IMR-90 (cell line): Measurements from ENCODE around the gene PADI6. TPM values are rescaled to one million over a fixed set of nuclear protein-coding genes. Genes with fewer than 3 reads are reported as not detected.

Experiments
- ATAC-seq: fragments of 200-7000 bp; cut with Tn5 transposase; 2 replicates; pipeline ENCODE4 v1.9.1; 2020; ENCODE audit warnings: low read depth, mild to moderate bottlenecking, moderate library complexity
- BruUV-seq: library from RNA; stranded (reverse); fragments of 400-500 nt; replicated peaks from 2 replicates; lab custom pipeline; 2021; lab: Mats Ljungman, UMichigan
- CTCF ChIA-PET: fragments of 300-600 bp; formaldehyde crosslinking; extraction: SDS; loops from one replicate; lab custom pipeline; 2021; ENCODE audit warnings: antibody characterized with exemption; lab: Yijun Ruan, JAX
- POLR2A ChIA-PET: fragments of 300-600 bp; sonication (Branson Sonifier 250); formaldehyde crosslinking; loops from one replicate; lab custom pipeline; 2022; ENCODE audit warnings: antibody characterized with exemption; ENCODE audit not compliant: unreplicated experiment; lab: Charles Lee
- DNase-seq: peaks from one replicate; pipeline ENCODE4 v3.0.0; 2013
- H2AFZ ChIP-seq: replicated peaks from 2 replicates; pipeline ENCODE3; 2013; ENCODE audit warnings: low read length, mild to moderate bottlenecking; ENCODE audit not compliant: poor library complexity
- H2AK5ac ChIP-seq: 2 replicates; pipeline ENCODE4 v1.6.1; 2013; ENCODE audit warnings: low read depth, low read length, inconsistent platforms
- H2AK9ac ChIP-seq: replicated peaks from 2 replicates; pipeline ENCODE3; 2013; ENCODE audit warnings: mild to moderate bottlenecking, low read depth, low read length, moderate library complexity; ENCODE audit not compliant: poor library complexity
- H2BK120ac ChIP-seq: 2 replicates; pipeline ENCODE4 v1.6.1; 2013; ENCODE audit warnings: low read depth, low read length, inconsistent platforms
- H2BK15ac ChIP-seq: 3 replicates; pipeline ENCODE4 v1.6.1; 2013; ENCODE audit warnings: low read depth, low read length, inconsistent platforms
- H2BK20ac ChIP-seq: 2 replicates; pipeline ENCODE4 v1.6.1; 2013; ENCODE audit warnings: low read depth, mild to moderate bottlenecking, inconsistent platforms, low read length, moderate library complexity
- H2BK5ac ChIP-seq: 2 replicates; pipeline ENCODE4 v1.6.1; 2013; ENCODE audit warnings: mild to moderate bottlenecking, low read depth, low read length, inconsistent platforms; ENCODE audit not compliant: poor library complexity, severe bottlenecking
- H3K14ac ChIP-seq: replicated peaks from 2 replicates; pipeline ENCODE4 v1.6.1; 2013; ENCODE audit warnings: low read depth, low read length, inconsistent platforms
- H3K18ac ChIP-seq: 2 replicates; pipeline ENCODE4 v1.6.1; 2013; ENCODE audit warnings: low read depth, low read length, control low read depth
- H3K23ac ChIP-seq: 2 replicates; pipeline ENCODE4 v1.6.1; 2013; ENCODE audit warnings: low read depth, low read length, inconsistent platforms
- H3K27ac ChIP-seq: 2 replicates; pipeline ENCODE4 v1.5.1; 2013; ENCODE audit warnings: mild to moderate bottlenecking, control low read depth, low read length; ENCODE audit not compliant: insufficient read depth
- H3K27me3 ChIP-seq: 2 replicates; pipeline ENCODE4 v1.6.1; 2013; ENCODE audit warnings: low read length; ENCODE audit not compliant: control insufficient read depth, insufficient read depth
- H3K36me3 ChIP-seq: 2 replicates; pipeline ENCODE4 v1.6.1; 2013; ENCODE audit warnings: low read length, mixed read lengths; ENCODE audit not compliant: control insufficient read depth, insufficient read depth
- H3K4ac ChIP-seq: 2 replicates; pipeline ENCODE4 v1.6.1; 2013; ENCODE audit warnings: low read depth, low read length, inconsistent platforms
- H3K4me1 ChIP-seq: 2 replicates; pipeline ENCODE4 v1.6.1; 2013; ENCODE audit warnings: low read length, mixed read lengths; ENCODE audit not compliant: control insufficient read depth, insufficient read depth
- H3K4me2 ChIP-seq: 2 replicates; pipeline ENCODE4 v1.6.1; 2013; ENCODE audit warnings: low read depth, mild to moderate bottlenecking, control low read depth, low read length, moderate library complexity
- H3K4me3 ChIP-seq: 2 replicates; pipeline ENCODE4 v1.5.1; 2013; ENCODE audit warnings: low read depth, mild to moderate bottlenecking, control low read depth, low read length, moderate library complexity; ENCODE audit not compliant: insufficient read depth
- H3K56ac ChIP-seq: 2 replicates; pipeline ENCODE4 v1.6.1; 2013; ENCODE audit warnings: low read length, inconsistent platforms; ENCODE audit not compliant: insufficient read depth; ENCODE audit errors: extremely low read depth
- H3K79me1 ChIP-seq, 2 experiments: 2 replicates each; pipeline ENCODE4 v1.6.1; 2013; ENCODE audit warnings: low read length in 2 of 2, inconsistent platforms in 1 of 2, low read depth in 1 of 2
- H3K9ac ChIP-seq: 2 replicates; pipeline ENCODE4 v1.6.1; 2013; ENCODE audit warnings: low read depth, low read length, control low read depth
- H3K9me1 ChIP-seq: 2 replicates; pipeline ENCODE4 v1.6.1; 2013; ENCODE audit warnings: low read length, inconsistent platforms; ENCODE audit not compliant: insufficient read depth
- H3K9me3 ChIP-seq: 2 replicates; pipeline ENCODE4 v1.6.1; 2013; ENCODE audit warnings: low read length; ENCODE audit not compliant: control insufficient read depth, insufficient read depth
- H4K20me1 ChIP-seq: 2 replicates; pipeline ENCODE4 v1.6.1; 2013; ENCODE audit warnings: low read length, inconsistent platforms; ENCODE audit not compliant: insufficient read depth
- H4K5ac ChIP-seq: 2 replicates; pipeline ENCODE4 v1.6.1; 2013; ENCODE audit warnings: mild to moderate bottlenecking, low read depth, low read length, control low read depth
- H4K8ac ChIP-seq, 2 experiments: 2 replicates each; pipeline ENCODE4 v1.6.1; 2013; ENCODE audit warnings: low read depth in 2 of 2, low read length in 2 of 2, control low read depth in 1 of 2, inconsistent platforms in 1 of 2
- H4K91ac ChIP-seq: 2 replicates; pipeline ENCODE4 v1.6.1; 2013; ENCODE audit warnings: low read depth, low read length, inconsistent platforms; ENCODE audit not compliant: insufficient read depth
- BHLHE40 ChIP-seq: fragments of 150-350 bp; IDR thresholded peaks from 2 replicates; pipeline ENCODE4 v1.6.1; 2016; ENCODE audit warnings: mild to moderate bottlenecking, low read depth, low read length
- CEBPB ChIP-seq: IDR thresholded peaks from 2 replicates; pipeline ENCODE4 v1.6.1; 2012; ENCODE audit warnings: low read depth, low read length, improper control_type of control experiment
- CHD1 ChIP-seq: IDR thresholded peaks from 2 replicates; pipeline ENCODE4 v1.6.1; 2012; ENCODE audit warnings: low read depth, low read length, improper control_type of control experiment
- FOS ChIP-seq: fragments of 150-350 bp; IDR thresholded peaks from 2 replicates; pipeline ENCODE4 v1.6.1; 2016; ENCODE audit warnings: low read depth, low read length
- MAFK ChIP-seq: IDR thresholded peaks from 2 replicates; pipeline ENCODE4 v1.6.1; 2012; ENCODE audit warnings: low read depth, low read length, improper control_type of control experiment
- MXI1 ChIP-seq: IDR thresholded peaks from 2 replicates; pipeline ENCODE4 v1.6.1; 2012; ENCODE audit warnings: low read depth, mild to moderate bottlenecking, low read length, moderate library complexity, borderline replicate concordance
- NFE2L2 ChIP-seq: fragments of 150-350 bp; IDR thresholded peaks from 2 replicates; pipeline ENCODE4 v1.6.1; 2016; ENCODE audit warnings: low read depth, mild to moderate bottlenecking, low read length
- POLR2A ChIP-seq: IDR thresholded peaks from 2 replicates; pipeline ENCODE4 v1.6.1; 2012; ENCODE audit warnings: mild to moderate bottlenecking, low read depth, low read length
- RAD21 ChIP-seq: IDR thresholded peaks from 2 replicates; pipeline ENCODE4 v1.6.1; 2012; ENCODE audit warnings: low read length, improper control_type of control experiment
- RCOR1 ChIP-seq: IDR thresholded peaks from 2 replicates; pipeline ENCODE4 v1.6.1; 2012; ENCODE audit warnings: mild to moderate bottlenecking, low read length, improper control_type of control experiment; ENCODE audit not compliant: insufficient replicate concordance
- RFX5 ChIP-seq: IDR thresholded peaks from 2 replicates; pipeline ENCODE4 v1.8.0; 2012; ENCODE audit warnings: low read depth, mild to moderate bottlenecking, low read length, moderate library complexity
- WGBS, 2 experiments: methylation state at CpG; one replicate each; pipeline versions ENCODE4 v1.1.5 to v1.1.7; 2013; ENCODE audit warnings: missing lambda C conversion rate in 2 of 2; ENCODE audit not compliant: insufficient read length in 1 of 2; ENCODE audit errors: extremely low coverage in 2 of 2; 5-methylcytosine and 5-hydroxymethylcytosine counted together
- dilution Hi-C: fragments of 300-500 bp; cut with HindIII; formaldehyde crosslinking; loops from one replicate; pipeline ENCODE4 v1.14.3; 2018; ENCODE audit warnings: low sequenced_read_pairs; ENCODE audit not compliant: unreplicated experiment
- in situ Hi-C: fragments of 300-500 bp; cut with MboI; formaldehyde crosslinking; loops from 3 replicates; pipeline ENCODE4 v1.14.3; 2019; ENCODE audit warnings: low sequenced_read_pairs, inconsistent platforms, mixed read lengths
- intact Hi-C: fragments of 100-400 bp; cut with micrococcal nuclease; formaldehyde crosslinking; loops from 2 replicates; pipeline ENCODE4 v1.10.0; 2022
- polyA plus RNA-seq, 3 experiments: library from polyadenylated mRNA; depleted of rRNA; stranded (reverse); fragments of >200 nt; gene quantifications; 2 replicates each; pipeline ENCODE4 v1.2.3, GENCODE V29; 2012; ENCODE audit warnings: low replicate concordance in 1 of 3
- total RNA-seq: library from RNA; depleted of rRNA; stranded (reverse); fragments of >200 nt; gene quantifications from 2 replicates; pipeline ENCODE4 v1.2.3, GENCODE V29; 2012
- TF ChIP-seq, protein P1 (sequence below): fragments of 150-350 bp; IDR thresholded peaks from 2 replicates; pipeline ENCODE4 v1.6.1; 2017; ENCODE audit warnings: mild to moderate bottlenecking, antibody characterized with exemption, low read length, low read depth
- TF ChIP-seq, protein P2 (sequence below): conservative IDR thresholded peaks from 2 replicates; pipeline ENCODE4 v1.5.1; 2012; ENCODE audit warnings: mild to moderate bottlenecking, low read depth, low read length, improper control_type of control experiment
- TF ChIP-seq, protein P3 (sequence below): fragments of 150-350 bp; IDR thresholded peaks from 2 replicates; pipeline ENCODE4 v1.6.1; 2016; ENCODE audit warnings: low read depth, mild to moderate bottlenecking, low read length, moderate library complexity, borderline replicate concordance

The PADI6 gene
- total and polyA plus RNA-seq, 2 of the 4 experiments (the other 2 are of a cell fraction): not detected

DNA sequence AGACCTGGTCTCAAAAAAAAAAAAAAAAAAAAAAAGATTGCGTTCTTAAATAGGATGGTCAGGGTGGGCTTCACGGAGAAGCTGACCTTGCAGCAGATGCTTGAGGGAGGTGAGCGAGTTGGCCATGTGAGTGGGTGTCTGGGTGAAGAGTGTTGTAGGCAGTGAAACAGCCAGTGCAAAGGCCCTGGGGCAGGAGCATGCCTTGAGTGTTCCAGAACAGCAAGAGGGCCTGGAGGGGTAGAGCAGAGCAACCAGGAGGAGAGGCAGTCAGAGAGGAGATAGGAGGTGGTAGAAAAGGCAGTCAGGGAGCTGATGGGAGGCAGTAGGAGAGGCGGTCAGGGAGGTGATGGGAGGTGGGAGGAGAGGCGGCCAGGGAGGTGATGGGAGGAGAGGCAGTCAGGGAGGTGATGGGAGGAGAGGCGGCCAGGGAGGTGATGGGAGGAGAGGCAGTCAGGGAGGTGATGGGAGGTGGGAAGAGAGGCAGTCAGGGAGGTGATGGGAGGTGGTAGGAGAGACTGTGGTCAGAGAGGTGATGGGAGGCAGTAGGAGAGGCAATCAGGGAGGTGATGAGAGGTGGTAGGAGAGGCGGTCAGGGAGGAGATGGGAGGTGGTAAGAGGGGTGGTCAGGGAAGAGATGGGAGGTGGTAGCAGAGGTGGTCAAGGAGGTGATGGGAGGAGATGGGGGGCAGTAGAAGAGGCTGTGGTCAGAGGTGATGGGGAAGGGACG lies 20.2 kb upstream of the PADI6 start:
- no peaks in the 10 kb centered on the region; the same call in 1 of the 2 replicates for H3K9me1 ChIP-seq
- H3K9ac ChIP-seq: no peak overlapping the region
- no peak overlapping the region for H4K8ac ChIP-seq
- peaks cover 26% of the 10 kb centered on the region for H3K27me3 ChIP-seq
- H2AK9ac ChIP-seq: no peak overlapping the region
- H3K27ac ChIP-seq: no peak overlapping the region
- no peak overlapping the region for H3K4ac ChIP-seq
- H3K14ac ChIP-seq: no peak overlapping the region
- H3K36me3 ChIP-seq: no peaks in the 10 kb centered on the region
- no peak overlapping the region for H3K56ac ChIP-seq
- no peak overlapping the region for H2BK15ac ChIP-seq
- H4K91ac ChIP-seq: no peak overlapping the region
- dilution Hi-C loops (no loop called here), in situ Hi-C loops (no loop called here), intact Hi-C loops (no loop called here)
- no peaks in the 10 kb centered on the region for H3K9me3 ChIP-seq
- ATAC-seq (no peak), DNase-seq (no peak)
- H4K20me1 ChIP-seq: no peaks in the 10 kb centered on the region; the same call in 1 of the 2 replicates
- TF ChIP-seq, protein P1, sequence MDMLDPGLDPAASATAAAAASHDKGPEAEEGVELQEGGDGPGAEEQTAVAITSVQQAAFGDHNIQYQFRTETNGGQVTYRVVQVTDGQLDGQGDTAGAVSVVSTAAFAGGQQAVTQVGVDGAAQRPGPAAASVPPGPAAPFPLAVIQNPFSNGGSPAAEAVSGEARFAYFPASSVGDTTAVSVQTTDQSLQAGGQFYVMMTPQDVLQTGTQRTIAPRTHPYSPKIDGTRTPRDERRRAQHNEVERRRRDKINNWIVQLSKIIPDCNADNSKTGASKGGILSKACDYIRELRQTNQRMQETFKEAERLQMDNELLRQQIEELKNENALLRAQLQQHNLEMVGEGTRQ: no peak
- TF ChIP-seq RAD21 (no peak), CHD1 (no peak), POLR2A (no peak), BHLHE40 (no peak), FOS (no peak), MAFK (no peak), NFE2L2 (no peak), MXI1 (no peak), RFX5 (no peak), CEBPB (no peak), RCOR1 (no peak)
- TF ChIP-seq, protein P2, sequence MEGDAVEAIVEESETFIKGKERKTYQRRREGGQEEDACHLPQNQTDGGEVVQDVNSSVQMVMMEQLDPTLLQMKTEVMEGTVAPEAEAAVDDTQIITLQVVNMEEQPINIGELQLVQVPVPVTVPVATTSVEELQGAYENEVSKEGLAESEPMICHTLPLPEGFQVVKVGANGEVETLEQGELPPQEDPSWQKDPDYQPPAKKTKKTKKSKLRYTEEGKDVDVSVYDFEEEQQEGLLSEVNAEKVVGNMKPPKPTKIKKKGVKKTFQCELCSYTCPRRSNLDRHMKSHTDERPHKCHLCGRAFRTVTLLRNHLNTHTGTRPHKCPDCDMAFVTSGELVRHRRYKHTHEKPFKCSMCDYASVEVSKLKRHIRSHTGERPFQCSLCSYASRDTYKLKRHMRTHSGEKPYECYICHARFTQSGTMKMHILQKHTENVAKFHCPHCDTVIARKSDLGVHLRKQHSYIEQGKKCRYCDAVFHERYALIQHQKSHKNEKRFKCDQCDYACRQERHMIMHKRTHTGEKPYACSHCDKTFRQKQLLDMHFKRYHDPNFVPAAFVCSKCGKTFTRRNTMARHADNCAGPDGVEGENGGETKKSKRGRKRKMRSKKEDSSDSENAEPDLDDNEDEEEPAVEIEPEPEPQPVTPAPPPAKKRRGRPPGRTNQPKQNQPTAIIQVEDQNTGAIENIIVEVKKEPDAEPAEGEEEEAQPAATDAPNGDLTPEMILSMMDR: no peak
- TF ChIP-seq, protein P3, sequence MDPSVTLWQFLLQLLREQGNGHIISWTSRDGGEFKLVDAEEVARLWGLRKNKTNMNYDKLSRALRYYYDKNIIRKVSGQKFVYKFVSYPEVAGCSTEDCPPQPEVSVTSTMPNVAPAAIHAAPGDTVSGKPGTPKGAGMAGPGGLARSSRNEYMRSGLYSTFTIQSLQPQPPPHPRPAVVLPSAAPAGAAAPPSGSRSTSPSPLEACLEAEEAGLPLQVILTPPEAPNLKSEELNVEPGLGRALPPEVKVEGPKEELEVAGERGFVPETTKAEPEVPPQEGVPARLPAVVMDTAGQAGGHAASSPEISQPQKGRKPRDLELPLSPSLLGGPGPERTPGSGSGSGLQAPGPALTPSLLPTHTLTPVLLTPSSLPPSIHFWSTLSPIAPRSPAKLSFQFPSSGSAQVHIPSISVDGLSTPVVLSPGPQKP: no peak
- no peak overlapping the region for H3K4me3 ChIP-seq
- no peak overlapping the region for H4K5ac ChIP-seq
- BruUV-seq: no TSS peak
- POLR2A ChIA-PET: no interaction called here
- H2BK5ac ChIP-seq: no peak overlapping the region
- H3K4me1 ChIP-seq: no peaks in the 10 kb centered on the region
- no peak overlapping the region for H2BK120ac ChIP-seq
- H3K4me2 ChIP-seq: no peak overlapping the region
- no peak overlapping the region for H3K23ac ChIP-seq
- no peak overlapping the region for H2BK20ac ChIP-seq
- no peak overlapping the region for H2AK5ac ChIP-seq
- 37% methylated on average over 3 of the region's 8 CpGs; no CpG with 5 or more reads in 1 of the 2 experiments for WGBS, 2 experiments
- CTCF ChIA-PET: no interaction called here
- H3K79me1 ChIP-seq: no peaks in the 10 kb centered on the region
- no peak overlapping the region for H3K18ac ChIP-seq
- H2AFZ ChIP-seq: no peak overlapping the region
